ENCODE data around the gene HABP4. TPM values are rescaled to one million over a fixed set of nuclear protein-coding genes. Genes with fewer than 3 reads are reported as not detected.

The HABP4 gene
- total and polyA plus RNA-seq, 2 of the 4 experiments (the other 2 are of a cell fraction) = 5.2 to 10.6 TPM

DNA sequence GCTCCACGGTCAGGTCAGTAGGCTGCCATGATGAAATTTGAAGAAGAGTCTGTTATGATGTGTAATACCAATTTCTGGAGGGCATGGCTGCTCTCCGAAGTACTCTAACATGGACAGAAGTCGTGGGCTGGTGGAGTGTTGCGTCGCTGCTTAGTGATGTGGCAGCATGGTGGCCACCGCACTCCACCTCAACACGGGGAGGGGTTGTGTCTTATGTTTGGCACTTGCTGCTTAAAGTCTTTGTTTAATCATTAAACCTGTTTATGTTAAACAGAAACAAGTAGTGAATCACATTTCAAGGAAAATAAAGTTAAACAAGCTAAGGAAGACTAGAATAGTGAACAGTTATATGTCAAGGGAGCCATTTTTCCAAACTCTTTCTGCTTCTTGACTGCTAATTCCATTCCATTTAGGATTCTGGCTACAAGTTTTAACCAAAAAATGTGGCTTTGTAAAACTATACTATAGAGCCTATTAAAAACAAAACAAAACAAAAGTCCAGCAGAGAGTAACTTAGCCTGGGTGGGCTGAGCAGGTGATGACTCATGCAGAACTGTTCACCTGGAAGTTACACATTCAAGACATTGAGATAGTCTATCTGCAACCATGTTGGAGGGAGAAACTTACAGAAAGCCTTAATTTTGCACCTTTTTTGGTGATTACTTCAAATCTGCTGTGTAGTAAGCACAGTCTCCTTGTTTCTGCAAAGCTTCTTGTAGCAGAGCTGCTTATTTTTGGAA lies 9.5 kb downstream of the HABP4 start:
- peaks cover 2% of the 10 kb centered on the region; the same call in 1 of the 2 replicates for H3K9me1 ChIP-seq (ENCODE audit: insufficient read depth, low read length)
- no TSS peak for BruUV-seq (replicated peaks)
- no peak overlapping the region for H3K56ac ChIP-seq (ENCODE audit: extremely low read depth, insufficient read depth, low read length)
- no peak overlapping the region for H3K14ac ChIP-seq (replicated peaks; ENCODE audit: low read depth, low read length)
- 0 out of 2 replicates have a peak overlapping the region, but pooled peaks have one; percentile 11 for H3K4me2 ChIP-seq (ENCODE audit: low read depth, low read length)
- H2BK120ac ChIP-seq (ENCODE audit: low read depth, low read length) = no peak overlapping the region
- DNase-seq (peak; percentile 17), ATAC-seq (ENCODE audit: low read depth) (peak; percentile 48)
- in situ Hi-C loops (cut with MboI; ENCODE audit: low sequenced_read_pairs) = no loop called here
- no peak overlapping the region for H3K9ac ChIP-seq (ENCODE audit: low read depth, low read length)
- H4K8ac ChIP-seq (ENCODE audit: low read depth in 2 of 2, low read length in 2 of 2) = no peak overlapping the region
- no peak overlapping the region for H3K4ac ChIP-seq (ENCODE audit: low read depth, low read length)
- no peaks in the 10 kb centered on the region for H3K27me3 ChIP-seq (ENCODE audit: control insufficient read depth, insufficient read depth, low read length)
- WGBS, 2 experiments (ENCODE audit: extremely low coverage in 2 of 2, insufficient read length in 1 of 2) = 87% methylated on average over 3 of the region's 7 CpGs; no CpG with 5 or more reads in 1 of the 2 experiments
- ChIA-PET CTCF (no interaction called here), POLR2A (ENCODE audit: unreplicated experiment) (no interaction called here)
- peaks cover 8 to 57% of the 10 kb centered on the region in 2 experiments; a peak in 3 of 4 replicates for H3K79me1 ChIP-seq (ENCODE audit: low read depth in 1 of 2, low read length in 2 of 2)
- H2BK5ac ChIP-seq (ENCODE audit: low read depth, low read length, poor library complexity, severe bottlenecking) = no peak overlapping the region
- no peak overlapping the region for H4K5ac ChIP-seq (ENCODE audit: low read depth, low read length)
- no peak overlapping the region for H3K23ac ChIP-seq (ENCODE audit: low read depth, low read length)
- no peaks in the 10 kb centered on the region for H3K9me3 ChIP-seq (ENCODE audit: control insufficient read depth, insufficient read depth, low read length)
- H2BK20ac ChIP-seq (ENCODE audit: low read depth, low read length) = no peak overlapping the region
- no peak overlapping the region for H3K18ac ChIP-seq (ENCODE audit: low read depth, low read length)
- dilution Hi-C loops (cut with HindIII; ENCODE audit: low sequenced_read_pairs, unreplicated experiment) = no loop called here
- no peak overlapping the region for H3K4me3 ChIP-seq (ENCODE audit: insufficient read depth, low read depth, low read length)
- peak overlapping the region; percentile 11 for H2AK9ac ChIP-seq (replicated peaks; ENCODE audit: low read depth, low read length, poor library complexity)
- H2BK15ac ChIP-seq (ENCODE audit: low read depth, low read length) = no peak overlapping the region
- no peak overlapping the region; the same call in 1 of the 2 replicates for H3K27ac ChIP-seq (ENCODE audit: insufficient read depth, low read length)
- TF ChIP-seq NFE2L2 (IDR thresholded peaks at IDR 0.05; ENCODE audit: low read depth, low read length) (no peak), SMC3 (IDR thresholded peaks at IDR 0.05; ENCODE audit: low read depth, low read length) (no peak), MAFK (IDR thresholded peaks at IDR 0.05; ENCODE audit: low read depth, low read length) (no peak), USF2 (IDR thresholded peaks at IDR 0.05; ENCODE audit: low read depth, low read length) (no peak), CEBPB (IDR thresholded peaks at IDR 0.05; ENCODE audit: low read depth, low read length) (no peak), FOS (IDR thresholded peaks at IDR 0.05; ENCODE audit: low read depth, low read length) (no peak), BHLHE40 (IDR thresholded peaks at IDR 0.05; ENCODE audit: low read depth, low read length) (no peak), CHD1 (IDR thresholded peaks at IDR 0.05; ENCODE audit: low read depth, low read length) (no peak), RFX5 (IDR thresholded peaks at IDR 0.05; ENCODE audit: low read depth, low read length) (no peak), CTCF (conservative IDR thresholded peaks at IDR 0.05; ENCODE audit: low read depth, low read length) (no peak), POLR2A (IDR thresholded peaks at IDR 0.05; ENCODE audit: low read depth, low read length) (no peak), RAD21 (IDR thresholded peaks at IDR 0.05; ENCODE audit: low read length) (no peak), MXI1 (IDR thresholded peaks at IDR 0.05; ENCODE audit: borderline replicate concordance, low read depth, low read length) (no peak)
- TF ChIP-seq, protein P1, sequence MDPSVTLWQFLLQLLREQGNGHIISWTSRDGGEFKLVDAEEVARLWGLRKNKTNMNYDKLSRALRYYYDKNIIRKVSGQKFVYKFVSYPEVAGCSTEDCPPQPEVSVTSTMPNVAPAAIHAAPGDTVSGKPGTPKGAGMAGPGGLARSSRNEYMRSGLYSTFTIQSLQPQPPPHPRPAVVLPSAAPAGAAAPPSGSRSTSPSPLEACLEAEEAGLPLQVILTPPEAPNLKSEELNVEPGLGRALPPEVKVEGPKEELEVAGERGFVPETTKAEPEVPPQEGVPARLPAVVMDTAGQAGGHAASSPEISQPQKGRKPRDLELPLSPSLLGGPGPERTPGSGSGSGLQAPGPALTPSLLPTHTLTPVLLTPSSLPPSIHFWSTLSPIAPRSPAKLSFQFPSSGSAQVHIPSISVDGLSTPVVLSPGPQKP (IDR thresholded peaks at IDR 0.05; ENCODE audit: borderline replicate concordance, low read depth, low read length) = no peak
- 0 out of 2 replicates have a peak, but pooled peaks cover 1% of the 10 kb centered on the region for H3K36me3 ChIP-seq (ENCODE audit: control insufficient read depth, insufficient read depth, low read length)
- intact Hi-C loops (cut with micrococcal nuclease) = loop anchor here (5.0 kb wide), 1 partner anchor 37 kb away; no protein-coding TSS in a partner anchor
- no peaks in the 10 kb centered on the region for H4K20me1 ChIP-seq (ENCODE audit: insufficient read depth, low read length)
- H2AFZ ChIP-seq (replicated peaks; ENCODE audit: low read length, poor library complexity) = no peak overlapping the region
- peaks cover 8% of the 10 kb centered on the region for H3K4me1 ChIP-seq (ENCODE audit: control insufficient read depth, insufficient read depth, low read length)
- H2AK5ac ChIP-seq (ENCODE audit: low read depth, low read length) = no peak overlapping the region; the same call in 1 of the 2 replicates
- H4K91ac ChIP-seq (ENCODE audit: insufficient read depth, low read depth, low read length) = no peak overlapping the region
